ENCODE measurements around the gene CAMTA1.

The CAMTA1 gene

GRCh38 chr1:7430047-7430608 is 644.9 kb downstream of the CAMTA1 start:
- DNase-seq (ENCODE audit: low read depth in 3 of 3) = no peak

GRCh38 chr1:7430691-7431090 is 645.4 kb downstream of the CAMTA1 start:
- no peak for DNase-seq (ENCODE audit: low read depth in 3 of 3)

- DNase-seq (ENCODE audit: low read depth in 3 of 3) = no peak
Observed at GRCh38 chr1:7432102-7432899, 647.0 kb downstream of the CAMTA1 start.

- no peak for DNase-seq (ENCODE audit: low read depth in 3 of 3)
Observed at GRCh38 chr1:7432900-7433380, 647.7 kb downstream of the CAMTA1 start.

- DNase-seq (ENCODE audit: low read depth in 3 of 3) = no peak
Observed at GRCh38 chr1:7434566-7434965, 649.3 kb downstream of the CAMTA1 start.

- DNase-seq (ENCODE audit: low read depth in 3 of 3) = no peak
Observed at GRCh38 chr1:7435276-7436055, 650.2 kb downstream of the CAMTA1 start.

GRCh38 chr1:7436056-7437005 is 651.1 kb downstream of the CAMTA1 start:
- DNase-seq (ENCODE audit: low read depth in 3 of 3) = no peak

GRCh38 chr1:7437036-7437435 is 651.8 kb downstream of the CAMTA1 start:
- no peak for DNase-seq (ENCODE audit: low read depth in 3 of 3)

GRCh38 chr1:7437608-7438395 is 652.5 kb downstream of the CAMTA1 start:
- no peak for DNase-seq (ENCODE audit: low read depth in 3 of 3)

- DNase-seq (ENCODE audit: low read depth in 3 of 3) = no peak
Observed at GRCh38 chr1:7438396-7438785, 653.1 kb downstream of the CAMTA1 start.

GRCh38 chr1:7438921-7439655 is 653.8 kb downstream of the CAMTA1 start:
- no peak for DNase-seq (ENCODE audit: low read depth in 3 of 3)

GRCh38 chr1:7440154-7440553 is 654.9 kb downstream of the CAMTA1 start:
- DNase-seq (ENCODE audit: low read depth in 3 of 3) = no peak

GRCh38 chr1:7441143-7441841 is 656.0 kb downstream of the CAMTA1 start:
- DNase-seq (ENCODE audit: low read depth in 3 of 3) = no peak

GRCh38 chr1:7442036-7442435 is 656.8 kb downstream of the CAMTA1 start:
- DNase-seq (ENCODE audit: low read depth in 3 of 3) = no peak

GRCh38 chr1:7442918-7443317 is 657.7 kb downstream of the CAMTA1 start:
- DNase-seq (ENCODE audit: low read depth in 3 of 3) = no peak

- no peak for DNase-seq (ENCODE audit: low read depth in 3 of 3)
Observed at GRCh38 chr1:7444363-7444762, 659.1 kb downstream of the CAMTA1 start.

- DNase-seq (ENCODE audit: low read depth in 3 of 3) = no peak
Observed at GRCh38 chr1:7447093-7447492, 661.8 kb downstream of the CAMTA1 start.

GRCh38 chr1:7447736-7448135 is 662.5 kb downstream of the CAMTA1 start:
- no peak for DNase-seq (ENCODE audit: low read depth in 3 of 3)

- no peak for DNase-seq (ENCODE audit: low read depth in 3 of 3)
Observed at GRCh38 chr1:7448986-7449385, 663.7 kb downstream of the CAMTA1 start.

Measured in stimulated activated CD4-positive, alpha-beta T cell treated with anti-CD3 and anti-CD28 coated beads, TNF-alpha, amount 100 ng/mL, for 24 hours (primary cell).